HFFc6 (cell line): ENCODE measurements around the gene BRD4. TPM values are rescaled to one million over a fixed set of nuclear protein-coding genes. Genes with fewer than 3 reads are reported as not detected.
A peak's percentile ranks its signal among the peaks of the same experiment; 100 is the strongest.
"Not testable (repeated sequence)": the region's sequence is repeated elsewhere in the genome, so short reads cannot be mapped to it uniquely, and the experiment has no call there.

Source experiments
- DNase-seq: peaks from one replicate; pipeline ENCODE4 v3.0.0-alpha.2; 2018
- H3K27ac Mint-ChIP-seq: 2 replicates; pipeline ENCODE4 v1.8.0; 2020; ENCODE audit warnings: mild to moderate bottlenecking, mixed read lengths
- H3K27me3 Mint-ChIP-seq: 2 replicates; pipeline ENCODE4 v1.8.0; 2021; ENCODE audit warnings: mild to moderate bottlenecking, moderate library complexity, mixed read lengths; ENCODE audit not compliant: insufficient read depth
- H3K36me3 Mint-ChIP-seq: 2 replicates; pipeline ENCODE4 v1.8.0; 2021; ENCODE audit warnings: low read depth, mixed read lengths
- H3K4me1 Mint-ChIP-seq: 2 replicates; pipeline ENCODE4 v1.8.0; 2020; ENCODE audit warnings: low read depth, mixed read lengths
- H3K4me3 Mint-ChIP-seq: 2 replicates; pipeline ENCODE4 v1.8.0; 2020; ENCODE audit warnings: mild to moderate bottlenecking, moderate library complexity, mixed read lengths
- H3K9me3 Mint-ChIP-seq: 2 replicates; pipeline ENCODE4 v1.8.0; 2020; ENCODE audit warnings: mild to moderate bottlenecking, mixed read lengths
- total RNA-seq, 6 experiments: library from RNA; stranded (reverse); fragmentation: NEBNext Ultra II Directional; extraction: Animal tissue kit (Norgen Biotek cat#: 25700); gene quantifications; 2 replicates in 1 of 6; 3 replicates in 5 of 6; pipeline ENCODE4 v1.2.3, GENCODE V29; 2021
- TF ChIP-seq, protein P1 (sequence below): fragments of 200-600 bp; sonication (generic); IDR thresholded peaks from 2 replicates; pipeline ENCODE4 v1.5.0; 2021; ENCODE audit warnings: antibody characterized with exemption, mild to moderate bottlenecking

BRD4 gene
- total RNA-seq, 6 experiments from 2014 or later: 74.9 to 85.2 (median 81.5) TPM

- Mint-ChIP-seq H3K36me3 (peaks cover 13% of the 10 kb centered on the region), H3K4me3 (no peak overlapping the region; the same call in 1 of the 2 replicates), H3K27ac (no peak overlapping the region), H3K27me3 (peaks cover under 1% of the 10 kb centered on the region; the same call in 1 of the 2 replicates), H3K9me3 (no peaks in the 10 kb centered on the region), H3K4me1 (no peaks in the 10 kb centered on the region)
- TF ChIP-seq, protein P1, sequence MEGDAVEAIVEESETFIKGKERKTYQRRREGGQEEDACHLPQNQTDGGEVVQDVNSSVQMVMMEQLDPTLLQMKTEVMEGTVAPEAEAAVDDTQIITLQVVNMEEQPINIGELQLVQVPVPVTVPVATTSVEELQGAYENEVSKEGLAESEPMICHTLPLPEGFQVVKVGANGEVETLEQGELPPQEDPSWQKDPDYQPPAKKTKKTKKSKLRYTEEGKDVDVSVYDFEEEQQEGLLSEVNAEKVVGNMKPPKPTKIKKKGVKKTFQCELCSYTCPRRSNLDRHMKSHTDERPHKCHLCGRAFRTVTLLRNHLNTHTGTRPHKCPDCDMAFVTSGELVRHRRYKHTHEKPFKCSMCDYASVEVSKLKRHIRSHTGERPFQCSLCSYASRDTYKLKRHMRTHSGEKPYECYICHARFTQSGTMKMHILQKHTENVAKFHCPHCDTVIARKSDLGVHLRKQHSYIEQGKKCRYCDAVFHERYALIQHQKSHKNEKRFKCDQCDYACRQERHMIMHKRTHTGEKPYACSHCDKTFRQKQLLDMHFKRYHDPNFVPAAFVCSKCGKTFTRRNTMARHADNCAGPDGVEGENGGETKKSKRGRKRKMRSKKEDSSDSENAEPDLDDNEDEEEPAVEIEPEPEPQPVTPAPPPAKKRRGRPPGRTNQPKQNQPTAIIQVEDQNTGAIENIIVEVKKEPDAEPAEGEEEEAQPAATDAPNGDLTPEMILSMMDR: no peak
- no peak for DNase-seq
These were observed 35.8 kb upstream of the BRD4 start for GRCh38 chr19:15368051-15368632.

DNA sequence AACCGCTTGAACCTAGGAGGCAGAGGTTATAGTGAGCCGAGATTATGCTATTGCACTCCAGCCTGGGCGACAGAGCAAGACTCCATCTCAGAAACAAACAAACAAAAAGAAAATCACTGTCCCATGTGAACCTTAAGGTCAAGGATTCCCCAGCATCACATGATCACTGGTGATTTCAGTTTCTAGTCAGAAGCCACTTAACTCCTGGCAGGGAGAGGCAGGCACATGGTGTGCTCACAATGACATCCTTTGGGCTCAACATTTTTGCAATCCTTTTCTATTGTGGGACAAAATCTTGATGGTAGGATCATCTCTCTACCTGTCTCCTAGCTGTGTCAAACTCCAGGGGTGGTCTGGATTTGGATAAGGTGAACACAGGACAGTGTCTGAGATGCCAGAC lies 35.1 kb upstream of the BRD4 start:
- H3K4me3 Mint-ChIP-seq: no peak overlapping the region
- H3K9me3 Mint-ChIP-seq: no peaks in the 10 kb centered on the region
- DNase-seq: no peak
- H3K4me1 Mint-ChIP-seq: no peaks in the 10 kb centered on the region
- H3K27me3 Mint-ChIP-seq: no peaks in the 10 kb centered on the region; the same call in 1 of the 2 replicates
- TF ChIP-seq, protein P1: no peak
- peaks cover 10% of the 10 kb centered on the region for H3K36me3 Mint-ChIP-seq
- no peak overlapping the region for H3K27ac Mint-ChIP-seq

DNA sequence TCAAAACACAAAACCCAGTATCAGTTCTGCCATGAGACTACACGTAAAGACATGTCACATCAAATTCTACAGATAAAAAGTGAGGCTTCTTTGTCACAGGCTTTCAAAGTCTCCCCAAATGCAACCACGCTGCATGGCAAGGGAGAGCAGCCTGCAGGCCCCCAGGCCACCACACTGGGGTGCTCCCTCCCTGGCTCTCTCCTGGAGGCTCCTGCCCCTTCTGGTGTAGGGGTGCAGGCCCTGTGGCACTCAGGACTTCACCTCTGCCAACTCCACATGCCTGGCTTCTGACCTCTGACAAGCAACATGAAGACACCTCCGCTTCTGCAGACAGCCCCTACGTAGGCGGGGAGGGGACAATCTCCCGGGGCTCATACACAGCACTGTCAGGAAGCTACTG lies 32.9 kb upstream of the BRD4 start:
- Mint-ChIP-seq H3K4me1 (no peaks in the 10 kb centered on the region), H3K36me3 (peaks cover 11% of the 10 kb centered on the region; the same call in 1 of the 2 replicates), H3K27me3 (peaks cover 2% of the 10 kb centered on the region; the same call in 1 of the 2 replicates)

DNA sequence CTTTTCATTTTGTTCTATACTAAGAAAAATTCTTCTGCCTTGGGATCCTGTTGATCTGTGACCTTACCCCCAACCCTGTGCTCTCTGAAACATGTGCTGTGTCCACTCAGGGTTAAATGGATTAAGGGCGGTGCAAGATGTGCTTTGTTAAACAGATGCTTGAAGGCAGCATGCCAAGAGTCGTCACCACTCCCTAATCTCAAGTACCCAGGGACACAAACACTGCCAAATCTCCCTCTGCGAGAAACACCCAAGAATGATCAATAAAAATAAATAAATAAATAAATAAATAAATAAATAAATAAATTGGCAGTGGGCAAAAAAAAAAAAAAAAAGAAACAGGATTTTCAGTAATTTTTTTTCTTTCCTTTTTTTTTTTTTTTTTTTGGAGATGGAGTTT lies 31.5 kb upstream of the BRD4 start:
- H3K9me3 Mint-ChIP-seq, H3K27me3 Mint-ChIP-seq, H3K4me3 Mint-ChIP-seq, H3K4me1 Mint-ChIP-seq, DNase-seq, H3K27ac Mint-ChIP-seq: not testable (repeated sequence)
- peaks cover 16% of the 10 kb centered on the region; the same call in 1 of the 2 replicates for H3K36me3 Mint-ChIP-seq

More for the DNA sequence above, 32.9 kb upstream of the BRD4 start:
- Mint-ChIP-seq H3K9me3 (no peaks in the 10 kb centered on the region), H3K27ac (no peak overlapping the region), H3K4me3 (no peak overlapping the region)
- TF ChIP-seq, protein P1: no peak
- DNase-seq: no peak

- not testable (repeated sequence) for H3K4me1 Mint-ChIP-seq, DNase-seq, H3K9me3 Mint-ChIP-seq, H3K27ac Mint-ChIP-seq, H3K4me3 Mint-ChIP-seq, H3K27me3 Mint-ChIP-seq
- peaks cover 24% of the 10 kb centered on the region for H3K36me3 Mint-ChIP-seq
These were observed 30.7 kb upstream of the BRD4 start for GRCh38 chr19:15363048-15363447.

GRCh38 chr19:15360015-15360414 lies 27.7 kb upstream of the BRD4 start:
- not testable (repeated sequence) for DNase-seq, H3K9me3 Mint-ChIP-seq, H3K27me3 Mint-ChIP-seq, H3K4me1 Mint-ChIP-seq, H3K4me3 Mint-ChIP-seq, H3K27ac Mint-ChIP-seq
- peaks cover 26% of the 10 kb centered on the region for H3K36me3 Mint-ChIP-seq

GRCh38 chr19:15358918-15359317 lies 26.6 kb upstream of the BRD4 start:
- TF ChIP-seq, protein P1: no peak
- H3K4me3 Mint-ChIP-seq: no peak overlapping the region
- peaks cover 2% of the 10 kb centered on the region for H3K27me3 Mint-ChIP-seq
- DNase-seq: no peak
- peak overlapping the region; percentile 58 for H3K27ac Mint-ChIP-seq
- peaks cover 31% of the 10 kb centered on the region for H3K36me3 Mint-ChIP-seq
- no peaks in the 10 kb centered on the region for H3K9me3 Mint-ChIP-seq
- H3K4me1 Mint-ChIP-seq: peaks cover 7% of the 10 kb centered on the region; the same call in 1 of the 2 replicates
